NCI-H2029 treated with DMSO at 0.1 percent for 48 hours (cell line): ENCODE measurements around the gene GSTO1.

Source experiments
- DNase-seq: peaks from one replicate; lab custom pipeline; 2025; lab: John Stamatoyannopoulos, UW

The GSTO1 gene

GRCh38 chr10:104276192-104276591 lies 21.5 kb downstream of the GSTO1 start:
- no peak for DNase-seq

- DNase-seq, result peak; percentile 51
Measured at GRCh38 chr10:104277785-104278184, 23.1 kb downstream of the GSTO1 start.

GRCh38 chr10:104279550-104280259 lies 25.0 kb downstream of the GSTO1 start:
- no peak for DNase-seq

GRCh38 chr10:104281694-104282093 lies 27.0 kb downstream of the GSTO1 start:
- DNase-seq, result no peak

DNA sequence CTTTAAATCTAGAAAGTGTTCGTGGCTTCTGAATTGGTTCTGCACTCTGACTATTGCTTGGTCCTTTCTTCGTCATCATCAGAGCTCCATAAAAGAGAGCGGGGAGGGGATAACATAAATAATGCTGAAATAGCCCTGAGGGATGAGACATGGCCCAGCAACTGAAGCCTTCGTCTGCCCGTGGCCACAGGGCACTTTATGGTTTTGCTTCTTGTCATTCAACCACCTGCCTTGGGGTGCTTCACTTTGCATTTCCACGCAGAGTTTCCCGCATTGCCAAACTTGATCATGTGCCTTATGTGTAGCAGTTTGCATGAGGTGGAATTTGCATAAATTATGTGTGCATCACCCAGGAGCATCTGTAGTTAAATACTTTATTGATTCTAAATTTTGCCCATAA lies 30.2 kb downstream of the GSTO1 start:
- DNase-seq, result no peak

- DNase-seq, result no peak
Measured at GRCh38 chr10:104286939-104287338, 32.2 kb downstream of the GSTO1 start.

- DNase-seq, result no peak
Measured at GRCh38 chr10:104288355-104288754, 33.7 kb downstream of the GSTO1 start.

- peak; percentile 5 for DNase-seq
Measured at GRCh38 chr10:104291439-104291951, 36.8 kb downstream of the GSTO1 start.

DNA sequence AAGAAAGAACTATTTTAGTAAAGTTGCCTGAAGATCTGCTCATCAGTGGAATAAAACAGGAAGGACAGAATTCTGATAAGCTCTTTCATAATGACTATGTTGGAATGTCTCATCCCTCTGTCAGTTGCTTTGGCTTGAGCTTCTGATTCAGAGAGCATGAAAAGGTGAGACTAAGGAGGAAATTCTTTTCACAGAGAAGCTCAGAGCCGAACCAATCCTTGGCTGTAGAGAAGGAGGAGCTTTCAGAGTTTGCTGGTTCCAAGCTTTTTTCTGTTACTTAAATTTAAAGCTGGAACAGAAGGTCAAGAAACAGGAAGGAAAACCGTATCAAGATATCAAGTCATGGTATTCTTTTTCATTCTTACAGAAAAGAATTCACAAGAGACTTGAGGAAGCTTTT lies 38.3 kb downstream of the GSTO1 start:
- no peak for DNase-seq

- DNase-seq, result no peak
Measured at GRCh38 chr10:104293781-104294321, 39.2 kb downstream of the GSTO1 start.

DNA sequence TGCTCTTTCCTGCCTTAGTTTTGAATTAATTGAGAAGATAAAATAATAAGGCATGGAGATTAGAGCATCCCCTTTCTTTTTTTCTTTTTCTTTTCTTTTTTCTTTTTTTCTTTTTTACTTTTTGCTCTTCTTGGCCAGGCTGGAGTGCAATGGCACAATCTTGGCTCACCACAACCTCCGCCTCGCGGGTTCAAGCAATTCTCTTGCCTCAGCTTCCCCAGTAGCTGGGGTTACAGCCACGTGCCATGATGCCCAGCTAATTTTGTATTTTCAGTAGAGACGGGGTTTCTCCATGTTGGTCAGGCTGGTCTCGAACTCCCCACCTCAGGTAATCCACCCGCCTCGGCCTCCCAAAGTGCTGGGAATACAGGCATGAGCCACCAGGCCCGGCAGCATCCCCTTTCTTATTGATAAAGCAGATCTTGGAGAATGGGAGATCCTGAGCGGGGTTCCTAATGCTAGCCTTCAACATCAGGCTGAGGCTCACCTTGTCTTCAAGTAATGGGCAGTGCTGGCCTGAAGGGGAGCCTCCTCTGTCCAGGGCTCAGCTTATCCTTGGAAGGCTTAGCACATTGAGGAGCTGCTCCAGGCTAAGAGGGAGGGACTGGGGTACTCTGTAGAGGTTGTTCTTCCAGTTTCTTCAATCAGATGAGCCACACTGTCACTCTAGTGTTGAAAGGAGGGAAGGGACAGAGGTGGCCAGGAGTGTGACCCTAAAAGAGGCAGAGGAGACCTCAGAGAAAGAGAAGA lies 42.2 kb downstream of the GSTO1 start:
- no peak for DNase-seq

GRCh38 chr10:104297697-104298660 lies 43.3 kb downstream of the GSTO1 start:
- no peak for DNase-seq

DNA sequence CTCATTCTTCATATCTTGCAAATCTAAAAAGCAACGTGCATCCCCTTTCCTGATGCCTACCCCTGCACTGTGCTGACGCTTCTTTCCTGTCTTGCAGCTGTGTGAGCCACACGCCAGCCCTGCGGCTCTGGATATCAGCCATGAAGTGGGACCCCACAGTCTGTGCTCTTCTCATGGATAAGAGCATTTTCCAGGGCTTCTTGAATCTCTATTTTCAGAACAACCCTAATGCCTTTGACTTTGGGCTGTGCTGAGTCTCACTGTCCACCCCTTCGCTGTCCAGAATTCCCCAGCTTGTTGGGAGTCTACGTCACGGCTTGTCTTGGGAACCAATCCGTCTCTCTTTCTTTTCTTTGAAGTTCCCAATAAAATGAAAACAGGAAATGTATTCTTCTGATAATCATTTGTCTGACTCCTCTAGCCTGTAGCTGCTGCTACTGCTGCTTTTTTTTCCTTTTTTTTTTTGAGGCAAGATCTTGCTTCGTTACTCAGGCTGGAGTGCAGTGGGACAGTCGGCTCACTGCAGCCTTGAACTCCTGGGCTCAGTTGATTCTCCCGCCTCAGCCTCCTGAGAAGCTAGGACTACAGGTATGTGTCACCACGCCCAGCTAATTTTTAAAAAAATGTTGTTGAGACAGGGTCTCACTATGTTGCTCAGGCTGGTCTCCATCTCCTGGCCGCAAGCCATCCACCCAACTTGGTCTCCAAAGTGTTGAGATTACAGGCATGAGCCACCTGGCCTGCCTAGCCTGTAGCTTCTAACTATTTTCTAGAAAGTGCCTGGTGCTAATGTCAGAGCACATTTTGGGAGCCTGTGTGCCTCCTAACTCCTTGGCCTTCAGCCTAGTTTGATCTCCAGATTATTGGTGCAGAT lies 44.6 kb downstream of the GSTO1 start:
- DNase-seq, result no peak

- no peak for DNase-seq
Measured at GRCh38 chr10:104300002-104300735, 45.5 kb downstream of the GSTO1 start.

DNA sequence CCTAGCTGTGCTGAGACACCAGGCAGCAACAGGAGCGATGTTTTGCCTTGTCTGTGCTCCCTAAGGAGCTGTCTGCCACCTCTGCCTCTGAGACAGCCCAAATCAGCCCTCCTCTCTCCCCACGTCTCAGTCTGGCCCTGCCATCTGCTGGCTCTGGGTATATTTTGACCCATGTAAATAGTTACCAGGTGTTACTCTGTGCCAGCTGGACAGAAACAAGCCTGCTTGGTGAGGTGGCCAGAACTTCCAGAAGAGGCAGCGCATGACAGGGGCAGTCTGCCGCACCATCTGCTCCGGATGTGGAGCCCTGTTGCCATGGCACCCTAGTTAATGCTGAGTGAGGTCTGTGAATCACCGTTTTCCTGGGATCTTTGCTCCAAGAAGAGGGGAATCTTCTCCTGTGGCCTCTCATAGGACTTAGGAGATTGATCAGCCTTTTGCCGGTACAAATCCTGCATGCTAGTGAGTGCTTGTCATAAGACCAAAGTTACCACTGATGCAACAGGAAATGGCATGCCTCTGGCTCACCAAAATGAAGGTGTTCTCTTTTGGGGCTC lies 46.1 kb downstream of the GSTO1 start:
- peak; percentile 13 for DNase-seq

DNA sequence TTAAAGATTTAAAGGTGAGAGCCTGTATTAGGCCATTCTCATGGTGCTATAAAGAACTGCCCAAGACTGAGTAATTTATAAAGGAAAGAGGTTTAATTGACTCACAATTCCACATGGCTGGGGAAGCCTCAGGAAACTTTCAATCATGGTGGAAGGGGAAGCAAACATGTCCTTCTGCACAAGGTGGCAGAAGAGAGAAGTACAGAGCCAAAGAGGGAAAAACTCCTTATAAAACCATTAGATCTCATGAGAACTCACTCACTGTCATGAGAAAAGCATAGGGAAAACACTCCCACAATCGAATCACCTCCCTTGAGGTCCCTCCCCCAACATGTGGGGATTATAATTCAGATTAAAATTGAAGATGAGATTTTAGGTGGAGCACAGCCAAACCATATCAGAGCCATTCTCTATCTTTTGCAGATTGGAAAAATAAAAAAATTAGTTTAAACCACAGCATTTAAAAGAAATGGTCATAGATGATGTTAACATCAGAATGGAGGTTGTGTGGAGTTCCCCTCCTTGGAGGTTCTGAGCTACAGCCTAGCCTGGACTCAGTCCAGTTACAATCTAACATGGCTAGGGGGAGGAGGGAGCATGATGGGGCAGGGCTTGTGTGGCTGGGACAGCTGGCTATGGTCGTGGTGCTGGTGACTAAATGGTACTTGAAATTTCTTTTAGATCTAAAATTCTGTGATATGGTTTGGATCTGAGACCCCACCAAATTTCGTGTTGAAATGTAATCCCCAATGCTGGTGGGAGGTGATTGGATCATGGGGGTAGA lies 47.4 kb downstream of the GSTO1 start:
- no peak for DNase-seq

DNA sequence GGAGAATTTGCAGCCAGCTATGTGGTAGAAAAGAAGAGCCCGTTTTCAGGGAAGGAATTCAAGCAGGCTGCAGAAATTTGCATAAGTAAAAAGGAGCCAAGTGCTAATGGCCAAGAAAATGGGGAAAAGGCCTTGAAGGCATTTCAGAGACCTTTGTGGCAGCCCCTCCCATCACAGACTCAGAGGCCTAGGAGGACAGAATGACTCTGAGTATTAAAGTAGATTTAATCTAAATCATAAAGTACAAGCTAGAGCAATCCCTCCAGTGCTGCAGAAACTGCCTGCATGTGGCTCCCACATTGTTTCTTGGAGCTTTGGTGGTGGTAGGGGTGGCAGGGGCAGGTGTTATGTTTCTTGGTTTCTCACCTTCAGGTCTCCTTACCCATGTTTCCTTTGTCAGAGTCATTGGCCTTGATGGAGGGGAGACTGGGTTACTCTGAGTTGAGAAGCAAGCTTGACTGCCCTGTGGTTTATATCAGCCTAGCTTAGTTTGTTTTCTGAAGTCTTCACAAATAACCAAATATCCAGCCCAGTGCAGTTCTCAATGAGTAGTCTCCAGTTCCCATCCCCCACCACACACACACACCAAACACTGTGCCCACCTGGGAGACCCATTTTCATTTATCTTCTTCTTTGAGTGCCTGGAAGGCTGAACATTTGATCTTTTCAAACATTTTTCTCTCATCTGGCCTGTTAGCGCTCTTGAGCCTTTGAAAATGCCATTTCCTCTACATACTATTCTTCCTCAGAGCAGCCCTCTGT lies 49.1 kb downstream of the GSTO1 start:
- no peak for DNase-seq

DNA sequence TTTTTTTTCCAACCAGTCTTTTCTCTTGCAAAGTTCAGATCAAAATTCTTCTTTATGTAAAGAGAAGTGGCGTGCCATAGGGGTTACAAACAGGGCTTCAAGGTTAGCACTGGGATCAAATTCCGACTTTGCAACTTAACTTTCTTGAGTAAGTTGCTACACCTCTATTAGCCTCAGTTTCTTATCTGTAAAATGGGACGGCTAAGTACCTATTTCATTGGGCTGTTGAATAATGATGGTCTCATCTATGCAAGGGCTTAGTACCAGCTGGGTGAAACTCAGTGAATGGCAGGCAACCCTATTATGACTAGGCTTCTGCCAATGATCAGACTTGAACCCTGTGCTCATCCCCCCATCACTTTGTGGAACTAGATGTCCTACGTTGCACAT lies 49.7 kb downstream of the GSTO1 start:
- no peak for DNase-seq
